Fibroblast of lung (primary cell): Measurements from ENCODE around the gene DNAH3. TPM values are rescaled to one million over a fixed set of nuclear protein-coding genes. Genes with fewer than 3 reads are reported as not detected.
A peak's percentile ranks its signal among the peaks of the same experiment; 100 is the strongest.

Source experiments
- DNase-seq, 2 donors: peaks; one replicate each; pipeline versions ENCODE4 v3.0.0 to v3.0.0-alpha.2; 2010; ENCODE audit warnings: low read depth in 2 of 2
- H2AFZ ChIP-seq: 2 replicates; pipeline ENCODE4 v1.5.1; 2012; ENCODE audit warnings: low read length, control low read depth, inconsistent platforms
- H3K27ac ChIP-seq: 2 replicates; pipeline ENCODE4 v1.5.1; 2011; ENCODE audit warnings: low read length, control low read depth; ENCODE audit not compliant: insufficient read depth
- H3K27me3 ChIP-seq: 2 replicates; pipeline ENCODE4 v1.5.1; 2011; ENCODE audit warnings: mild to moderate bottlenecking, low read length; ENCODE audit not compliant: control insufficient read depth, insufficient read depth
- H3K36me3 ChIP-seq: 2 replicates; pipeline ENCODE4 v1.5.1; 2011; ENCODE audit warnings: low read length; ENCODE audit not compliant: control insufficient read depth, insufficient read depth
- H3K4me1 ChIP-seq: 2 replicates; pipeline ENCODE4 v1.5.1; 2011; ENCODE audit warnings: low read length; ENCODE audit not compliant: control insufficient read depth, insufficient read depth; ENCODE audit errors: extremely low read depth
- H3K4me2 ChIP-seq: 2 replicates; pipeline ENCODE4 v1.5.1; 2011; ENCODE audit warnings: low read length, control low read depth; ENCODE audit not compliant: insufficient read depth; ENCODE audit errors: extremely low read depth
- H3K4me3 ChIP-seq, 4 experiments: fragments of 200-600 bp in 1 of 4; sonication (generic) in 1 of 4; replicated peaks in 1 of 4; 2 replicates each; pipeline ENCODE4 v1.5.1; 2011 to 2016; ENCODE audit warnings: low read length in 4 of 4, low read depth in 3 of 4, mild to moderate bottlenecking in 3 of 4, control low read depth in 2 of 4, inconsistent platforms in 1 of 4, mixed read lengths in 1 of 4; ENCODE audit not compliant: insufficient read depth in 1 of 4; ENCODE audit errors: control extremely low read depth in 1 of 4
- H3K79me2 ChIP-seq: 2 replicates; pipeline ENCODE4 v1.5.1; 2012; ENCODE audit warnings: mild to moderate bottlenecking, low read length, inconsistent platforms; ENCODE audit not compliant: control insufficient read depth, insufficient read depth
- H3K9ac ChIP-seq: 2 replicates; pipeline ENCODE4 v1.5.1; 2011; ENCODE audit warnings: mild to moderate bottlenecking, low read length, control low read depth; ENCODE audit not compliant: insufficient read depth
- H3K9me3 ChIP-seq: 2 replicates; pipeline ENCODE4 v1.5.1; 2012; ENCODE audit warnings: low read depth, low read length; ENCODE audit not compliant: control insufficient read depth, insufficient read depth
- H4K20me1 ChIP-seq: 2 replicates; pipeline ENCODE4 v1.5.1; 2011; ENCODE audit warnings: low read length; ENCODE audit not compliant: control insufficient read depth, insufficient read depth; ENCODE audit errors: extremely low read depth
- EZH2 ChIP-seq: IDR thresholded peaks from 2 replicates; pipeline ENCODE4 v1.5.1; 2012; ENCODE audit warnings: low read length, control low read depth, mild to moderate bottlenecking; ENCODE audit errors: missing control alignments
- polyA plus RNA-seq, 2 donors: library from polyadenylated mRNA; depleted of rRNA in 1 of 2; stranded (reverse) in 1 of 2; unstranded in 1 of 2; fragments of >200 nt; gene quantifications; 2 replicates each; pipeline ENCODE4 v1.2.1, GENCODE V29; 2011 to 2012; ENCODE audit warnings: missing spikeins in 1 of 2
- total RNA-seq: library from RNA; depleted of rRNA; stranded (reverse); fragments of >200 nt; gene quantifications from 2 replicates; pipeline ENCODE4 v1.2.1, GENCODE V29; 2014
- TF ChIP-seq, protein P1 (sequence below), 2 donors: IDR thresholded peaks in 1 of 2; conservative IDR thresholded peaks in 1 of 2; 1 replicate in 1 of 2; 2 replicates in 1 of 2; pipeline ENCODE4 v1.5.1; 2011 to 2012; ENCODE audit warnings: low read length in 2 of 2, control low read depth in 1 of 2, inconsistent platforms in 1 of 2, low read depth in 1 of 2, mild to moderate bottlenecking in 1 of 2

Gene DNAH3
- total and polyA plus RNA-seq, 2 donors (not counting 1 experiment from before 2014, with no cell fraction given): not detected

DNA sequence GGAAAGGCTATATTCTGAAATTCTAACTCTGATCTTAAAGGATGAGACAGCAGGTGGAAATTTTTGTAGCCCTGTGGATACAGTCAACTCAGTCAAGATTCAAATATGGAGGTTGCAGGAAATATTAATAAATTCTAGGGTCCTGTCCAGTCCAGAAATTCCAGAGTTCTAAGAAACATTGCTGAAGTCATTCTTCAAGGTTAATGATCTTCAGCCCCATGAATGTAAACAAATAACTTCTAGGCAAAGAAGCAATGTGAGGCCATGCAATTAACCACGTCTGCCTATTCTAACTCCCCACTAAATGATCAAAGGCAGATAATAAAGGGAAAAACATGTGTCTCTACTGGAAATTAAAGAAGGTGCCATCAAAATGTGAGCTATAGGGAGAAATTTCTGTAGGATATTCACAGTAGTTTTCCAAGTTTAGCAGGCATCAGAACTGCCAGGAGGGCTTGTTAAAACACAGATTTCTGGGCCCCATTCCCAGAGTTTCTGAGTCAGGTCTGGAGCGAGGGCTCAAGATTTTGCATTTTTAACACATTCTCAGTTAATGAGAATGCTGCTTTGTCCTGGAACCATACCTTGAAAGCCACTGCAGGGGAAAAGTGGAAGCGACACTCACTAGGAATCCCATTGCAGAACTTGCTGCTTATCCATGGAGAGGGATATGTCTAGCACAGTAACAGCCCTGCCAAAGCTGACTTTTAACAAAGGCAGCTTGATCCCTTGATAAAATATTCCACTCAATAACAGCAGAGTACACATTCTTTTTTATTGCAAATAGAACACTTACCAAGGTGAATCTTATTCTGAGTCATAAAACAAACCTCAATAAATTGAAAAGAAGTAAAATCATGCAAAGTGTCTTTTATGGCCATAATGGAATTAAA, 61.8 kb downstream of the DNAH3 start:
- Histone ChIP-seq H3K9ac (no peak overlapping the region), H4K20me1 (no peaks in the 10 kb centered on the region), H2AFZ (no peak overlapping the region), H3K79me2 (no peaks in the 10 kb centered on the region), H3K4me3 (no peak overlapping the region), H3K27ac (no peak overlapping the region), H3K27me3 (no peaks in the 10 kb centered on the region), H3K4me2 (no peak overlapping the region), H3K9me3 (no peaks in the 10 kb centered on the region), H3K4me1 (no peaks in the 10 kb centered on the region), H3K36me3 (no peaks in the 10 kb centered on the region)
- TF ChIP-seq EZH2: no peak
- TF ChIP-seq, protein P1, sequence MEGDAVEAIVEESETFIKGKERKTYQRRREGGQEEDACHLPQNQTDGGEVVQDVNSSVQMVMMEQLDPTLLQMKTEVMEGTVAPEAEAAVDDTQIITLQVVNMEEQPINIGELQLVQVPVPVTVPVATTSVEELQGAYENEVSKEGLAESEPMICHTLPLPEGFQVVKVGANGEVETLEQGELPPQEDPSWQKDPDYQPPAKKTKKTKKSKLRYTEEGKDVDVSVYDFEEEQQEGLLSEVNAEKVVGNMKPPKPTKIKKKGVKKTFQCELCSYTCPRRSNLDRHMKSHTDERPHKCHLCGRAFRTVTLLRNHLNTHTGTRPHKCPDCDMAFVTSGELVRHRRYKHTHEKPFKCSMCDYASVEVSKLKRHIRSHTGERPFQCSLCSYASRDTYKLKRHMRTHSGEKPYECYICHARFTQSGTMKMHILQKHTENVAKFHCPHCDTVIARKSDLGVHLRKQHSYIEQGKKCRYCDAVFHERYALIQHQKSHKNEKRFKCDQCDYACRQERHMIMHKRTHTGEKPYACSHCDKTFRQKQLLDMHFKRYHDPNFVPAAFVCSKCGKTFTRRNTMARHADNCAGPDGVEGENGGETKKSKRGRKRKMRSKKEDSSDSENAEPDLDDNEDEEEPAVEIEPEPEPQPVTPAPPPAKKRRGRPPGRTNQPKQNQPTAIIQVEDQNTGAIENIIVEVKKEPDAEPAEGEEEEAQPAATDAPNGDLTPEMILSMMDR (conservative IDR thresholded peaks at IDR 0.05 in 1 of 2, IDR thresholded peaks at IDR 0.05 in 1 of 2; ENCODE audit: low read depth in 1 of 2, low read length in 2 of 2): no peak
- peak; percentile 34 to 85 for DNase-seq

DNA sequence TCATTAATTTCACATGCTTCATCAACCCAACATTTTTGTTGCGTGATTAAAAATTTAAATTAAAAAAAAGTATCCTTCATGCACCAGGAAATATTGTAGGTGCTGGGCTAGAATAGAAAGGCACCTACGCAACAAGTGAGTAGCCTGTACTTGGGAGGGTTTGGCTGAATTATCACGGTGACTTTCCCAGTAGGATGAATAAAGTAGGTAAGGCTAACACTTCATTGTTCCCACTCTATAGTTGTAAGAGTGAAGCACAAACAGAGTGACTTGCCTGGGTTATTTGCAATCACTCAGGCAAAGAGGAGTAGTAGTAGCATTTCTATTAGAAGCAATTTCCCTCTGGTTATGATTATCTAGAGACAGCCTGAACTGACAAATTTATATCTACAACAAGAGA, 62.5 kb downstream of the DNAH3 start:
- no peak for TF ChIP-seq EZH2
- TF ChIP-seq, protein P1 (conservative IDR thresholded peaks at IDR 0.05 in 1 of 2, IDR thresholded peaks at IDR 0.05 in 1 of 2; ENCODE audit: low read depth in 1 of 2, low read length in 2 of 2): no peak
- H3K9ac ChIP-seq: no peak overlapping the region
- no peaks in the 10 kb centered on the region for H3K9me3 ChIP-seq
- H3K4me1 ChIP-seq: no peaks in the 10 kb centered on the region
- H3K79me2 ChIP-seq: no peaks in the 10 kb centered on the region
- H3K4me2 ChIP-seq: no peak overlapping the region
- no peak overlapping the region for H2AFZ ChIP-seq
- no peak overlapping the region for H3K27ac ChIP-seq
- no peaks in the 10 kb centered on the region for H3K27me3 ChIP-seq
- H3K36me3 ChIP-seq: no peaks in the 10 kb centered on the region
- no peak overlapping the region for H3K4me3 ChIP-seq
- DNase-seq: no peak
- no peaks in the 10 kb centered on the region for H4K20me1 ChIP-seq

DNA sequence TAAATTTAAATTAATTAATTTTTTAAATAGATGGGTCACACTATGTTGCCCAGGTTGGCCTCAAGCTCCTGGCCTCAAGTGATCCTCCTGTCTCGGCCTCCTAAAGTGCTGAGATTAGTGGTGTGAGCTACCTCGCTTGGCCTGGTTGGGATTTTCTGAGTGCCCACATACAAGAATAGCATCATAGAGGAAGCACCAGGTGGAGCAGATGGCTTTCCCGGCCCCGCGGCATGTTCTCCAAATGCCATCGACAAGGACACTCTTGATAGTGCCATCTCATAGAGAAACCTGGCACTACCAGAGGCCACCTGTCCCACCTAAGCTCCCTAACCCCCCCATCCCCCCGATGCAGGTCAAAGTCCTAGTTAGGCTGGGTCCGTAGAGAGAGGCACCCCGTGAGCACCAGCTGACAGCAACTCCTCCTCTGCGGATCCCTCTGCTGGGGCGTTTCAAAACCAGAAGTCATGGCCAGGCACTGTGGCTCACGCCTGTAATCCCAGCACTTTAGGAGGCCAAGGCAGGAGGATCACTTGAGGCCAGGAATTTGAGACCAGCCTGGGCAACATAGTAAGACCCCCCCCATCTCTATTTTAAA, 65.9 kb downstream of the DNAH3 start:
- Histone ChIP-seq H3K36me3 (no peaks in the 10 kb centered on the region), H3K27me3 (no peaks in the 10 kb centered on the region), H3K4me3 (no peak overlapping the region), H4K20me1 (no peaks in the 10 kb centered on the region), H3K4me1 (no peaks in the 10 kb centered on the region), H3K9ac (no peak overlapping the region), H2AFZ (no peak overlapping the region), H3K9me3 (no peaks in the 10 kb centered on the region), H3K27ac (no peak overlapping the region), H3K79me2 (no peaks in the 10 kb centered on the region), H3K4me2 (no peak overlapping the region)
- TF ChIP-seq, protein P1 (conservative IDR thresholded peaks at IDR 0.05 in 1 of 2, IDR thresholded peaks at IDR 0.05 in 1 of 2; ENCODE audit: low read depth in 1 of 2, low read length in 2 of 2): no peak
- TF ChIP-seq EZH2: no peak
- DNase-seq: no peak
